ENCODE data around the gene AP4E1.
"Not testable (repeated sequence)": the region's sequence is repeated elsewhere in the genome, so short reads cannot be mapped to it uniquely, and the experiment has no call there.

AP4E1 gene

GRCh38 chr15:50950745-50951144 lies 42.3 kb downstream of the AP4E1 start:
- not testable (repeated sequence) for DNase-seq (ENCODE audit: low read depth)

- no peak for DNase-seq (ENCODE audit: low read depth)
Observed at GRCh38 chr15:50953302-50953701, 44.8 kb downstream of the AP4E1 start.

GRCh38 chr15:50954837-50955236 lies 46.4 kb downstream of the AP4E1 start:
- not testable (repeated sequence) for DNase-seq (ENCODE audit: low read depth)

- DNase-seq (ENCODE audit: low read depth): no peak
Observed at GRCh38 chr15:50959717-50960116, 51.2 kb downstream of the AP4E1 start.

- DNase-seq (ENCODE audit: low read depth): no peak
Observed at GRCh38 chr15:50964075-50964474, 55.6 kb downstream of the AP4E1 start.

DNA sequence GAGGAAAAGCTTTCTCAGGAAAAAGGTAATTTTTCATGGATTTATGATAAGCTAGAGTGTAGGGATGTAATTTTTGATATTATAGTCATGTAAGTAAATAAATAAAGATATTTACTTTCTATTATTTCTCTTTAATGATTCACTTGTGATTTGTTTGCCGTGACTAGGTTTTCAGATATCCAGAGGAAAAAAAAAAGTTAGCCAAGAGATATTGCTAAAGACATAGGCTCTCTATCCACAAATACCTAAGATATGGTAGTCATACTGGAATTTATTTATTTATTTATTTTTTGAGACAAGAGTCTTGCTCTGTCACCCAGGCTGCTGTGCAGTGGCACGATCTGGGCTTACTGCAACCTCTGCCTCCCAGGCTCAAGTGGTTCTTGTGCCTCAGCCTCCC lies 59.9 kb downstream of the AP4E1 start:
- no peak for DNase-seq (ENCODE audit: low read depth)

DNA sequence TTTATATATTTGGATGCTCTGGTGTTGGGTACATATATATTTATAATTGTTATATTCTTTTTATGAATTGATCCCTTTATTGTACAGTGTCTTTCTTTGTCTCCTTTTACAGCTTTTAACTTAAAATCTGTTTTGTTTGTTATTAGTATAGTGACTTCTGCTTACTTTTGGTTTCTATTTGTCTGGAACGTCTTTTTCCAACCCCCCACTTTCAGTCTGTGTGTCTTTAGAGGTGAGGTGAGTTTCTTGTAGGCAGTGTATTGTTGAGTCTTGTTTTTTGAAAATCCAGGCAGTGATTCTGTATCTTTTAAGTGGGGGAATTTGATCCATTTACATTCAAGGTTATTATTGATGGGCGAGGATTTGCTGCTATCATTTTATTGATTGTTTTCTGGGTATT lies 62.0 kb downstream of the AP4E1 start:
- DNase-seq (ENCODE audit: low read depth): no peak

GRCh38 chr15:50971115-50971514 lies 62.6 kb downstream of the AP4E1 start:
- DNase-seq (ENCODE audit: low read depth): no peak

DNA sequence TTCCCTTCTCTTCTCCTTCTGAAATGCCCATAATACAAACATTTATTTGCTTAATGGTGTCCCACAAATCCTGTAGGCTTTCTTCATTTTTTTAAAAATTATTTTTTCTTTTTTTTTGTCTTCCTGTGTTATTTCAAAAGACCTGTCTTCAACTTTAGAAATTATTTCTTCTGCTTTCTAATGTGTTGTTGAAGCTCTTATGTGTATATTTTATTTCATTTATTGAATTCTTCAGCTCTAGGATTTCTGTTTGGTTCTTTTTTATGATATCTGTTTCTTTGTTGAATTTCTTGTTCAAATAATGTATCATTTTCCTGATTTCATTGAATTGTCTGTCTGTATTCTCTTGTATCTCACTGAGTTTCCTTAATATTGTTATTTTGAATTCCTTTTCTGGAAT lies 63.1 kb downstream of the AP4E1 start:
- no peak for DNase-seq (ENCODE audit: low read depth)

DNA sequence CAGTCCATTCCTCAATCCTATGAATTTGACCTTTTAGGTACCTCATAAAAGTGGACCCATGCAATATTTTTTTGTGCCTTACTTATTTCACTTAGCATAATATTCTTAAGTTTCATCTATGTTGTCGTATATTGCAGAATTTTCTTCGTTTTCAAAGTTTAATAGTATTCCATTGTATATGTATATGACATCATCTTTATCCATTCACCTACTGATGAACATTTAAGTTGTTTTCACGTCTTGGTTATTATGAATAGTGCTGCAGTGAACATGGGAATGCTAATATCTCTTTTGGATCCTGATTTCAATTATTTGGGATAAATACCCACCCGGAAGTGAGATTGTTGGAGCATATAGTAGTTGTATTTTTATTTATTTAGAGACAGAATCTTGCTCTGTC lies 65.1 kb downstream of the AP4E1 start:
- DNase-seq (ENCODE audit: low read depth): no peak

GRCh38 chr15:50977162-50977561 lies 68.7 kb downstream of the AP4E1 start:
- DNase-seq (ENCODE audit: low read depth): no peak

DNA sequence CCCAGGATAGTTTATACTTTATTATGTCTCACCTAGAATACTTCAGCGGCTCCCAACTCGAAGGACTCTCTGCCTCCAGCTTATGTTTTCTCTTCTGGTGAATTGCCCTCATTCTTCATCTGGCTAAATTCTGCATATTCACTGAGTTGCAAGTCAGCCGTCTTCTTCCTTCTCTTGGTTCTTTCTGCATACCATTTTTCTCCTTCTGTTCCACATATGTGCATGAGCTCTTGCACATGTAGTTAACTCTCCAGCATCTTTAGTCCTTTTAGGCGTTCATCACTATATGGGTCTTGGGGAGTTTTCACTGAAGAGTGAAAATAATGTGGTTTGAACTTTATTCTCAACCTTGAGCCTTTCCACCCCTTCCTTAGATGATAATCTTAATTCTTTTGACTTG lies 70.1 kb downstream of the AP4E1 start:
- DNase-seq (ENCODE audit: low read depth): no peak

DNA sequence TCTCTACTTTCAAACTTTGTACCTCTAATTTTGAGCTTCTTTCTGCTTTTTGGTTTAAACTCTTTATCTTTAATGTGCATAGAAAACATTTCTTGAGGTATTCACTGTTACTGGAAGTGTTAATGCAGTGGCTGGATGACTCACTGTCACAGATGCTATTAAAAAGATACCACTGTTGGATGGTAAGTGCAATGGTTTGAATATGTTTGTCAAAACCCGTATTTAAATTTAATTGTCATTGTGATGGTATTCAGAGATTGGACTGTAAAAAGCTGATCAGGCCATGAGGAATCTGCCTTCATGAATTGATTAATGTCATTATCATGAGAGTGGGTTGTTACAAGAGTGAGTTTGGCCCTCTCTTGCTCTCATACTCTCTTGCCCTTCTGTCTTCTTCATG lies 70.6 kb downstream of the AP4E1 start:
- no peak for DNase-seq (ENCODE audit: low read depth)

DNA sequence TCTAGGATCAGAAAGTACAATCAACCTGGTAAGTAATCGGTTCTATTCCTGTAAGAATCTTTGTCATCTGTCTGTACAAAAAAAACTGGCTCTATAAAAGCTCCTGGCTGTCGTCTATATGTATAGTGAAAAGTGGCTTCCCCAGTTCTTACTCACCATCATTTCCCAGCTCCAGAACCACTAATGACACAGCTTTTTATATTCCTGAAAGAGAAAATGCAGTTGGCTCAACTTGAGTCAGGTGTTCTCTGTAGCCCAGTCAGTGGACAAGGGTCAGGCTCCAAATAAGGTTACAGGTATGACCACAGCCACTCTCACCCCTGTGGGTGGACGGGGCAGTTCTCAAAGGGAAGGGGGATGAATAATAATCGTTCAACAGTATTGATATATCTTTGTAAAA lies 85.1 kb downstream of the AP4E1 start:
- DNase-seq (ENCODE audit: low read depth): no peak

DNA sequence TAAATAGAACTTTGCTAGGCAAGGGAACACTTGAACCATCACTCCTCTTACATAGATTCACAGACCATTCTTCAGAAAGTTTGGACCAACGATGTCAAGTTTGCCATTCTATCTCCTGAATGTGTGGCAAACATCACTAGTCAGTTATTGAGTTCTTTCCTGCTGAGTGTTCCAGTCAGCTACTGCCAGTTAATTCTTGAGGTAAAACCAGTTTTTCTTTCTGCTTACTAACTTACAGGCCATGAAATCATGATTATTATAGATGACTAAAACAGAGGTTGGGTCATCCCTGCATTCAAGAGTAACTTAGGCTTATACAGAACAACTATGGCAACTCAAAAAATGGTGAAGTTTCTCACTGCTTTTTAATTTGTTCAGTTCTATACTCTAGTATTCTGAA lies 88.2 kb downstream of the AP4E1 start:
- no peak for DNase-seq (ENCODE audit: low read depth)

DNA sequence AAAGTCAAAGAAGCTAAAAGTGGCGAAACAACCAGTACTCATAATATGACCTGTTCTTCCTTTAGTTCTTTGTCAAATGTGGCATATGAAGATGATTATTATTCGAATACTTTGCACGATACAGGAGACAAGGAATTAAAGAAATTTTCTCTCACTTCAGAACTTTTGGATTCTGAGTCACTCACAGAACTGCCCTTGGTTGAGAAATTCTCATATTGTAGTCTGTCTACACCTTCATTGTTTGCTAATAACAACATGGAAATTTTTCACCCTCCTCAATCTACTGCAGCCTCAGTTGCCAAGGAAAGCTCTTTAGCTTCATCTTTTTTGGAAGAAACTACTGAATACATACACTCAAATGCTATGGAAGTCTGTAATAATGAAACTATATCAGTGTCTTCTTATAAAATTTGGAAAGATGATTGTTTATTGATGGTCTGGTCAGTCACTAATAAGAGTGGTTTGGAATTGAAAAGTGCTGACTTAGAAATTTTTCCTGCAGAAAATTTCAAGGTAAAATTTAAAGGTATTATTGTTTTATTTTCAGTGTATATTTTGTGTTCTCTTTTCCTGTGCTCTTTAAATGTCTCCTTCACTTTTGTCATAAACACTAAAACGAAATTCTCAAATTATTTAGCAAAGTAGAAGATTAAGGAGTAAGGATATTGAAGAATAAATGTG lies 89.0 kb downstream of the AP4E1 start:
- DNase-seq (ENCODE audit: low read depth): no peak

DNA sequence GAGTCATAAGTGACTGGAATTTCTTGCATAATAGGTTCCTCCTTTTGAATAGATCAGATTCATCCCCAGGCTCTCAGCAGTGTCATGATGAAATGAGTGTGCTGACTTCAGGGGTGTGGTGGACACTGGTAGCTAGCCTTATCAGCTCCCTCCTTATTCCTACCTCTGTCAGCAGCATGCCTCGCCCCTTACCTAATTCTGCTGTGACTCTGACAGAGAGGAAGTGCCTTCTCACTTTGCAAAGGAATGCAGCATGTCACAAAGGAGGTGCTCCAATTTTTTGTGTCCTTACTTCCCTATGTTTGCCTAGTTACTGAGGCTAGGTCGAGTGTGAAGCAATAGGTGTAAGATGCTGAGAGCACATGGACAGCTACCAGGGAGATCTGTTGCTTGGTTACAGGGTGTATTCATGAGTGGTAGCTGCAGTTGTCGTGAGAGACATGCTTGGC lies 95.6 kb downstream of the AP4E1 start:
- DNase-seq (ENCODE audit: low read depth): no peak

DNA sequence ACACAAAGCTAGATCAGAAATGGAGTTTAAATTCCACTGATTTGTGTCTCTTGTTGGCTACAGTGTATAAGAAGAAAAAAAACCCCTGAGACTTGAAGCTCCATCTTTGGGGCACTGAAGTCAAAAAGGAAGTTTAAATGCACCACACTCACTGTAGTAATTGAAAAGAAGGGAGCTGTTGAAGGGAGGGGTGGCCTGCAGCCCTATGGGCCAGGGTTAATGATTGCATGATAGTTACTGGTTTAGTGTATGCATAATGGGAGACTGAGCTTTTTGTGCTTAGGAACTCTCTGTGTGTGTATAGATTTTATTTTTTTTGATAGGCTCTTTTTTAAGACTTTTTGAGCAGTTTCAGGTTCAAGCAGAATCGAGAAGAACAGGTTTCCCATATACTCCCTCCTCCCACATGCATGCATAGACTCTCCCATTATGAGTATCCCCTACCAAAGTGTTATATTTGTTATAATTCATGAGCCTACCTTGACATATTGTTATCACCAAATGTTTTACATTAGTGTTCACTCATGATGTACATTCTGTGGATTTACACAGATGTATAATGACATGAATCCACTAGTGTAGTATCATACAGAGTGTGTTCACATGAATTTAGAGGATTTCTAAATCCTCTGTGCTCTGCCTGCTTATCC lies 98.0 kb downstream of the AP4E1 start:
- DNase-seq (ENCODE audit: low read depth): no peak

GRCh38 chr15:51007131-51007666 lies 98.7 kb downstream of the AP4E1 start:
- DNase-seq (ENCODE audit: low read depth): no peak

- DNase-seq (ENCODE audit: low read depth): no peak
Observed at GRCh38 chr15:51011212-51011611, 102.7 kb downstream of the AP4E1 start.

- DNase-seq (ENCODE audit: low read depth): no peak
Observed at GRCh38 chr15:51016615-51017014, 108.1 kb downstream of the AP4E1 start.

DNA sequence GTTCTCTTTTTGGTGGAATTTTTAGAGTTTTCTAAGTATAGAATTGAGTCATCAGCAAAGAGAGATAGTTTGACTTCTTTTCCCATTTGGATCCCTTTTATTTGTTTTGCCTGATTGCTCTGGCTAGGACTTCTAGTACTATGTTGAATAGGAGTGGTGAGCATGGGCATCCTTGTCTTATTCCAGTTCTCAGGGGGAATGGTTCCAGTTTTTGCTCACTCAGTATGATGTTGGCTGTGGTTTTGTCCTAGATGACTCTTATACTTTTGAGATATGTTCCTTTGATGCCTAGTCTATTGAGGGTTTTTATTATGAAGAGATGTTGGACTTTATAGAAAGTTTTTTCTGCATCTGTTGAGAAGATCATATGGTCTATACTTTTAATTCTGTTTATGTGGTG lies 113.7 kb downstream of the AP4E1 start:
- DNase-seq (ENCODE audit: low read depth): no peak

- DNase-seq (ENCODE audit: low read depth): no peak
Observed at GRCh38 chr15:51023499-51023898, 115.0 kb downstream of the AP4E1 start.

Data from stimulated activated CD8-positive, alpha-beta memory T cell treated with anti-CD3 and anti-CD28 coated beads, Interleukin-12 subunit alpha, Interleukin-12 subunit beta, amount 100 ng/mL, for 4 hours (primary cell).